MCF 10A (cell line): ENCODE measurements around the gene CD93. TPM values are rescaled to one million over a fixed set of nuclear protein-coding genes. Genes with fewer than 3 reads are reported as not detected.

Experiments used
- BruUV-seq: library from RNA; stranded (reverse); fragments of 400-500 nt; replicated peaks from 2 replicates; lab custom pipeline; 2021; lab: Mats Ljungman, UMichigan
- CTCF ChIA-PET: fragments of 300-600 bp; sonication (Branson Sonifier 250); formaldehyde crosslinking; extraction: SDS; loops from one replicate; lab custom pipeline; 2021; ENCODE audit warnings: antibody characterized with exemption, inconsistent platforms; lab: Yijun Ruan, JAX
- POLR2A ChIA-PET: fragments of 300-600, 350-650 bp; sonication (Branson Sonifier 250); formaldehyde crosslinking; extraction: SDS; loops from one replicate; lab custom pipeline; 2020; ENCODE audit warnings: antibody characterized with exemption, inconsistent platforms; lab: Yijun Ruan, JAX
- DNase-seq: peaks from one replicate; pipeline ENCODE4 v3.0.0-alpha.2; 2018; ENCODE audit not compliant: unreplicated experiment
- H3K27ac Mint-ChIP-seq: one replicate; pipeline ENCODE4 v1.8.0; 2022; ENCODE audit warnings: mild to moderate bottlenecking, low read depth, mixed read lengths; ENCODE audit not compliant: unreplicated experiment
- H3K27me3 Mint-ChIP-seq: one replicate; pipeline ENCODE4 v1.8.0; 2022; ENCODE audit warnings: mixed read lengths; ENCODE audit not compliant: insufficient read depth, unreplicated experiment
- H3K36me3 Mint-ChIP-seq: one replicate; pipeline ENCODE4 v1.8.0; 2022; ENCODE audit warnings: mild to moderate bottlenecking, moderate library complexity, mixed read lengths; ENCODE audit not compliant: insufficient read depth, unreplicated experiment
- H3K4me1 Mint-ChIP-seq: one replicate; pipeline ENCODE4 v1.8.0; 2022; ENCODE audit warnings: mixed read lengths; ENCODE audit not compliant: insufficient read depth, unreplicated experiment
- H3K4me3 Mint-ChIP-seq: one replicate; pipeline ENCODE4 v1.8.0; 2022; ENCODE audit warnings: mild to moderate bottlenecking, moderate library complexity, mixed read lengths; ENCODE audit not compliant: unreplicated experiment
- H3K9me3 Mint-ChIP-seq: one replicate; pipeline ENCODE4 v1.8.0; 2022; ENCODE audit warnings: mixed read lengths; ENCODE audit not compliant: unreplicated experiment
- CTCF ChIP-seq: fragments of 200-600 bp; IDR thresholded peaks from one replicate; pipeline ENCODE4 v1.8.0; 2022; ENCODE audit warnings: antibody characterized with exemption, mild to moderate bottlenecking; ENCODE audit not compliant: unreplicated experiment
- intact Hi-C: fragments of 100-400 bp; cut with micrococcal nuclease; formaldehyde crosslinking; loops from 2 replicates; pipeline ENCODE4 v1.14.1; 2022
- total RNA-seq: library from RNA; stranded (reverse); gene quantifications from 2 replicates; pipeline ENCODE4 v1.2.3, GENCODE V29; 2022

Gene CD93
- total RNA-seq, 1 experiment from 2014 or later: not detected

- intact Hi-C loops: no loop called here
- Mint-ChIP-seq H3K9me3 (no peaks in the 10 kb centered on the region), H3K27me3 (no peaks in the 10 kb centered on the region), H3K4me1 (no peaks in the 10 kb centered on the region), H3K4me3 (no peak overlapping the region), H3K27ac (no peak overlapping the region), H3K36me3 (no peaks in the 10 kb centered on the region)
- DNase-seq: no peak
- no peak for TF ChIP-seq CTCF
- ChIA-PET CTCF (interaction anchor here (1.3 to 1.5 kb wide), 2 partner anchors 8 to 18 kb away, joined by 3 to 4 read pairs; no protein-coding TSS in a partner anchor), POLR2A (interaction anchor here (0.5 to 1.1 kb wide), 2 partner anchors 21 to 26 kb away, joined by 3 to 4 read pairs; no protein-coding TSS in a partner anchor)
- no TSS peak for BruUV-seq
Observed at GRCh38 chr20:23069108-23069507, 17.0 kb downstream of the CD93 start.

- Mint-ChIP-seq H3K27me3 (no peaks in the 10 kb centered on the region), H3K27ac (no peak overlapping the region), H3K4me1 (no peaks in the 10 kb centered on the region), H3K36me3 (no peaks in the 10 kb centered on the region), H3K4me3 (no peak overlapping the region), H3K9me3 (no peaks in the 10 kb centered on the region)
- ChIA-PET POLR2A (interaction anchor here (0.5 kb wide), 1 partner anchor 22 kb away, joined by 3 read pairs; no protein-coding TSS in a partner anchor), CTCF (interaction anchor here (0.8 to 2.0 kb wide), 4 partner anchors 8 to 132 kb away, joined by 4 to 7 read pairs (median 4); no protein-coding TSS in a partner anchor)
- intact Hi-C loops: no loop called here
- BruUV-seq: no TSS peak
- TF ChIP-seq CTCF: no peak
- DNase-seq: no peak
Observed at GRCh38 chr20:23068283-23068682, 17.8 kb downstream of the CD93 start.

- BruUV-seq: no TSS peak
- POLR2A ChIA-PET: interaction anchor here (0.7 kb wide), 1 partner anchor 17 kb away, joined by 3 read pairs; no protein-coding TSS in a partner anchor
- Mint-ChIP-seq H3K4me1 (no peaks in the 10 kb centered on the region), H3K27ac (no peak overlapping the region), H3K36me3 (no peaks in the 10 kb centered on the region), H3K9me3 (no peaks in the 10 kb centered on the region), H3K4me3 (no peak overlapping the region), H3K27me3 (no peaks in the 10 kb centered on the region)
- no peak for TF ChIP-seq CTCF
- intact Hi-C loops: no loop called here
- CTCF ChIA-PET: interaction anchor here (0.6 to 2.0 kb wide), 3 partner anchors 12 to 300 kb away, joined by 3 to 4 read pairs (median 4); no protein-coding TSS in a partner anchor
- no peak for DNase-seq
Observed at GRCh38 chr20:23066772-23067171, 19.4 kb downstream of the CD93 start.

DNA sequence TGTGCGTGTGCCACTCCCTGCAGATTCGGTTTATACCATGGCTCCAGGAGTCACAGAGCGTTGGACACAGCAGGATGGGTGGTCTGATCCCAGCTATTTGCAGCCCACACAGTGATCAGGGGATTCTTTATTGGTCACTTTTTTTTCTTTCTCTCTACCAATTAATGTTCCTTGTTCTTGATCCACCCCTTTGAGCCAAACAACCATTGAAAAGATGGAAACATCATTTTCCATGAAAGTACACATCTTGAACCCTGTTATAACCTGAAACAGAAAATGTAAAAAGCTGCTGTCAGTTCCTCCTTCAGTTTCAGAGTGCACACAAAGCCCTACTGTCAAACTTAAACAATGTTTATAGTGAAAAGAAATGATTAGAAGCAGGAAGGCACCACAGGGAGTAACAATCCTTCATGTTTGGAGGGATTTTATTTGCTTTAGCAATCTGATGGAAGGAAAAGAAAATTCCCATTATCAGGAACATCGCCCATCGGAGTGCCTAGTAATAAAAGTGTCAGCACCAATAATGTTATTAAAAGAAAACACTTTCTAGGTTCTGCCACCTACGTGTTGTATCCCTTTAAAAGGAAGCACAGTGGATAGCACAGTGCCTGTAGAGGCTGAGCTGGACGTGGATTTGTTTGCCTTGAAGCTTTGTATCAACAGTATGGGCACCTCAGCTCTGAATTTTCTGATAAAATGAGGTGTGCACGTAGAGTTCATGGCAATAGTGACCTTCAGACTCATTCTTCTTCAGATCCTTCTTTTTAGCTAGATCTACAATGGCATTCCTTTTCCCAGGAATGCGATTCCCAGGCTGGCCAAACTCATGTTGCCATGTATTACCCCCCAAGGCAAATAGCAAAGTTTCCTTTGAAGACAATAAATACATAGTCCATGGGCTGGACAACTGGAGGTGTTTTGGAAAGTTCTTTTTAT, 20.6 kb downstream of the CD93 start:
- POLR2A ChIA-PET: no interaction called here
- CTCF ChIA-PET: interaction anchor here (0.9 to 1.1 kb wide), 5 partner anchors 14 to 275 kb away, joined by 3 to 7 read pairs (median 3); no protein-coding TSS in a partner anchor
- Mint-ChIP-seq H3K4me3 (no peak overlapping the region), H3K36me3 (no peaks in the 10 kb centered on the region), H3K4me1 (no peaks in the 10 kb centered on the region), H3K9me3 (no peaks in the 10 kb centered on the region), H3K27me3 (no peaks in the 10 kb centered on the region), H3K27ac (no peak overlapping the region)
- no peak for TF ChIP-seq CTCF
- DNase-seq: no peak
- BruUV-seq: no TSS peak
- intact Hi-C loops: no loop called here
